NOMO-1 treated with DMSO at 0.1 percent for 48 hours (cell line): ENCODE measurements around the gene ZBTB16.

Source experiments
- DNase-seq: peaks from one replicate; lab custom pipeline; 2025; ENCODE audit not compliant: unreplicated experiment; lab: John Stamatoyannopoulos, UW

Gene ZBTB16

GRCh38 chr11:114102993-114103896 lies 43.7 kb downstream of the ZBTB16 start:
- no peak for DNase-seq

- no peak for DNase-seq
Observed at GRCh38 chr11:114105611-114106010, 46.1 kb downstream of the ZBTB16 start.

GRCh38 chr11:114106047-114106446 lies 46.5 kb downstream of the ZBTB16 start:
- no peak for DNase-seq

- DNase-seq: no peak
Observed at GRCh38 chr11:114106986-114107385, 47.5 kb downstream of the ZBTB16 start.

GRCh38 chr11:114108501-114109205 lies 49.1 kb downstream of the ZBTB16 start:
- DNase-seq: no peak

- no peak for DNase-seq
Observed at GRCh38 chr11:114109206-114110090, 49.9 kb downstream of the ZBTB16 start.

GRCh38 chr11:114110123-114110522 lies 50.6 kb downstream of the ZBTB16 start:
- no peak for DNase-seq

- DNase-seq: peak; percentile 27
Observed at GRCh38 chr11:114110952-114111947, 51.7 kb downstream of the ZBTB16 start.

- DNase-seq: no peak
Observed at GRCh38 chr11:114115451-114115928, 56.0 kb downstream of the ZBTB16 start.

GRCh38 chr11:114116357-114116756 lies 56.8 kb downstream of the ZBTB16 start:
- DNase-seq: no peak

GRCh38 chr11:114116800-114117199 lies 57.3 kb downstream of the ZBTB16 start:
- DNase-seq: no peak

GRCh38 chr11:114120606-114121005 lies 61.1 kb downstream of the ZBTB16 start:
- DNase-seq: no peak

GRCh38 chr11:114121138-114121537 lies 61.6 kb downstream of the ZBTB16 start:
- DNase-seq: no peak

- DNase-seq: no peak
Observed at GRCh38 chr11:114121804-114122504, 62.4 kb downstream of the ZBTB16 start.

- no peak for DNase-seq
Observed at GRCh38 chr11:114122686-114123085, 63.2 kb downstream of the ZBTB16 start.

GRCh38 chr11:114123692-114124330 lies 64.3 kb downstream of the ZBTB16 start:
- DNase-seq: no peak

- no peak for DNase-seq
Observed at GRCh38 chr11:114124601-114125144, 65.2 kb downstream of the ZBTB16 start.

- no peak for DNase-seq
Observed at GRCh38 chr11:114125531-114125930, 66.0 kb downstream of the ZBTB16 start.
